ENCODE data around the gene SLC25A42.

- TF ChIP-seq POLR2A (IDR thresholded peaks at IDR 0.05) (no peak), CTCF (IDR thresholded peaks at IDR 0.05) (no peak)
Observed at GRCh38 chr19:19120308-19121231, 56.8 kb downstream of the SLC25A42 start.
